ENCODE results near the gene DMRTA1.
"Not testable (repeated sequence)": the region's sequence is repeated elsewhere in the genome, so short reads cannot be mapped to it uniquely, and the experiment has no call there.

Gene DMRTA1, protein sequence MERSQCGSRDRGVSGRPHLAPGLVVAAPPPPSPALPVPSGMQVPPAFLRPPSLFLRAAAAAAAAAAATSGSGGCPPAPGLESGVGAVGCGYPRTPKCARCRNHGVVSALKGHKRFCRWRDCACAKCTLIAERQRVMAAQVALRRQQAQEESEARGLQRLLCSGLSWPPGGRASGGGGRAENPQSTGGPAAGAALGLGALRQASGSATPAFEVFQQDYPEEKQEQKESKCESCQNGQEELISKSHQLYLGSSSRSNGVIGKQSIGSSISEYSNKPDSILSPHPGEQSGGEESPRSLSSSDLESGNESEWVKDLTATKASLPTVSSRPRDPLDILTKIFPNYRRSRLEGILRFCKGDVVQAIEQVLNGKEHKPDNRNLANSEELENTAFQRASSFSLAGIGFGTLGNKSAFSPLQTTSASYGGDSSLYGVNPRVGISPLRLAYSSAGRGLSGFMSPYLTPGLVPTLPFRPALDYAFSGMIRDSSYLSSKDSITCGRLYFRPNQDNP

GRCh38 chr9:22446589-22446949 is at the start of gene DMRTA1:
Gene DMRTA1, plus strand, starts transcription at chr9:22446824. Its CDS starts 242 bp downstream, at chr9:22447066.
- no peak for DNase-seq

DNA sequence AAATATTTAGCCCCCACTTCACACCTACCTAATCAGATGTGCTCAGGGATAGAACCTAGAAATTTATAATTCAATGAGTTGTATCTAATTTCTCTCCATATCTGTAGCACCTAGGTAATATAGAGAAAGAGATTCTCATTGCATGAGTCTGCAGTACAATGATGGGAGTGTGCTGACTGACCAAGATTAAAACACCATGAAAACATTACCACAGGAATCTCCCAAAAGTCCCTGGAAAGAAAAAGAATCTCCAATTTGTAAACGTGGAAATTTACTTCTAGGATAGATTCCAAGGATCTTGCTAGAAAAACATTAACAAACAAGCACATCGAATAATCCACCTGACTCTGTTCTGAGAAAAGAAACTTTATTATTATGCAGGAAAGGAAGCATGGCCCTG is 45.0 kb upstream of the DMRTA1 start:
- no peak for DNase-seq

- no peak for DNase-seq
These were observed 40.6 kb upstream of the DMRTA1 start for GRCh38 chr9:22405869-22406659.

- no peak for DNase-seq
These were observed 32.7 kb upstream of the DMRTA1 start for GRCh38 chr9:22413884-22414283.

DNA sequence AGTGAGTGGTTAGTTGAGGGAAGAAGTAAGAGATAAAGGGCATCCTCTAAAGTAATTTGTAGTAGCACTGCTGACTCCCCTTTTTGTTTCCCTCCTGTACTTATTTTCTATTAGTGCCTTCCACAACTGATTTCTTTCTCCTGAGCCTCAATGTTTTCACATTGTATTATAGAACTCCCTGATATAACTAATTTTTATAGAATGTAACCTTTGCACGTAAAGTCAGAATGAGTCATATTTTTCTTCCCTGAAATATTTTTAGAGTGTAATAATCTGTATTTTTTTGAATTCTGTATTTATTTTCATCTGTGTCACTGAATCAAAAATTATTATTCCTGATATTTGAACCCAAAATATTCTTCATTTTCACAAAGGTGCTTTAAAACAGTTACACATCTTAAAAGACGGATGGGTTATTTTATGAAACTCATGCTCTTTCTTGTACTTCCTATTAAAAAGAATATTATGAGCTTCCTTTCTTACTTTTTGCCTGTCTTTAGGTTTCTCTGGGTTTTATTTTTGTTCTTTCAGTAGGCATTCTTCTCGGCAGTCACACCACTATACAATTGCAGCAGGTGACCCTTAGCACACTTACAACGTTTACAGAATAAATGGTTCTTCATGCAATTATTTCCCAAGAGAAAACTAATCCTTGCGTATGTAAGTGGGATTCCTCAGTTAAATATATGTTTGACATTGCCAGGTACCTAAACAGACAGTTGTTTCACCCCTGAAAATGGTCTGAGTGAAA is 30.5 kb upstream of the DMRTA1 start:
- no peak for DNase-seq

DNA sequence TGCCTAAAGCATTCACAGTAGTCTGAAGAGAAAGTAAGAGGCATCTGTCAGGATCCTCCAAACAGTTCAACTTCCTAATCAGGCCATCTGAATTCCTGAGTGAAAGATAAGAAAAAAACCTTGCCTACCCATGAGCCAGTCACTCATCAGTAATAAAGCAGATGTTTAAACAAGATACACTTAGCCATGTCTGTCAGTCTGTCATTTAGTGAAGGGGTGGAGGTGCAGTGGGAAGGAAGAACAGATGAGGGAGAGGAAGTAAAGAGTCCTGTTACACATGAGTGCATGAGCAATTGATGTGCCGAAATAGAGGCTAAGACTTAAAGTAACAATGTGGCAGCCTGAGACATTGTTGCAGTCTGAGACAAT is 29.9 kb upstream of the DMRTA1 start:
- DNase-seq, result no peak

GRCh38 chr9:22423566-22423965 is 23.1 kb upstream of the DMRTA1 start:
- DNase-seq, result no peak

- DNase-seq, result no peak
These were observed 22.0 kb upstream of the DMRTA1 start for GRCh38 chr9:22424616-22425015.

DNA sequence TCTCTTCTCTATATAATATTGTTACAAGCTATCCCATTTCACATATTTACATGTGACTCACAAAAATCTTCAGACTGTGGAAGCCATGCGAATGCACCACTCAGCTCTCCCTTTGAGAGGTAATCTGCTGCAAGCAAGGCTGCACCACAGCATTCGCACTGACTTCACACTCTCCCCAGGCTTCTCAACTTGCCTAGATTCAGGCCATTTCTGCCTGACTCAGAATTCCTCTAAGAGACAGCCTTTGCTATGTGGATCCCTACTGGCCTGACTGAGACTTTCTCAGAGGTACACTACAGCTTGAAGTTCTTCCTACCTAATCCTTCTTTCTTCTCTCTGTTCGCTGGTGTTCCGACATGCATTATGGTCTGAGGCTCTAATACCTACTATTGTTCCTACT is 21.1 kb upstream of the DMRTA1 start:
- DNase-seq, result no peak

- DNase-seq, result no peak
These were observed 19.3 kb upstream of the DMRTA1 start for GRCh38 chr9:22427226-22427880.

DNA sequence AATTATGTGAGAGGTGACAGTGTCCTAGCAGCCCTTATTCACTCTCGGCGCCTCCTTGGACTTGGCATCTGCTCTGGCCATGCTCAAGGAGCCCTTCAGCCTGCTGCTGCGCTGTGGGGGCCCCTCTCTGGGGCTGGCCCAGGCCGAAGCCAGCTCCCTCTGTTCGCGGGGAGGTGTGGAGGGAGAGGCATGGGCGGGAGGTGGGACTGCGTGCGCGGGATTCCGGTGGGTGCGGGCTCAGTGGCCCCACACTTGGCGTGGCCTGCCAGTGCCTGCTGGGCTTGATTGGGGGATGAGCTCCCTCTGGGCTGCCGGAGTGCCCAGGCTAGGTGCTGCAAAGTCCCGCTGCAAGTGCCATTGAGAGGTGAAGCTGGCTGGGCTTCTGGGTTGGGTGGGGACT is 12.9 kb upstream of the DMRTA1 start:
- DNase-seq, result no peak

DNA sequence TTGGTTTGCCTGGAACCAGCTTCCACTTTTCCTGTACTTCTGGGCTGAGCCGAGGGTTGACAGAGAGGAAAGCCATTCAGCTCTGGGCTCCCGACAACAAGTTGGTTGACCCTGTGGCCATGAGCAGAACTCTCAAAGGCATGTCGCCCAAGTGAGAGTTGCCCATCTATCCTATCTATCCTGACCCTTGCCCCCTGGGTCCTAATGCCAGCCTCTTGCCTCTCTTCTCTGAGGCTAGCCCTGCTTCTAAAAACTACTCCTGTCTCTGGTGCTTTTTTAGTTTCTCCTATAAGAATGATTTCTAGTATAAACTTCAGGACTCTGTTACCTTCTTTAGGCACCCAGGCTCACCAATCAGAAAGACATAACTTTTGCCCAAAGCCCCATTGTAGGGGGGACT is 11.4 kb upstream of the DMRTA1 start:
- DNase-seq, result not testable (repeated sequence)

DNA sequence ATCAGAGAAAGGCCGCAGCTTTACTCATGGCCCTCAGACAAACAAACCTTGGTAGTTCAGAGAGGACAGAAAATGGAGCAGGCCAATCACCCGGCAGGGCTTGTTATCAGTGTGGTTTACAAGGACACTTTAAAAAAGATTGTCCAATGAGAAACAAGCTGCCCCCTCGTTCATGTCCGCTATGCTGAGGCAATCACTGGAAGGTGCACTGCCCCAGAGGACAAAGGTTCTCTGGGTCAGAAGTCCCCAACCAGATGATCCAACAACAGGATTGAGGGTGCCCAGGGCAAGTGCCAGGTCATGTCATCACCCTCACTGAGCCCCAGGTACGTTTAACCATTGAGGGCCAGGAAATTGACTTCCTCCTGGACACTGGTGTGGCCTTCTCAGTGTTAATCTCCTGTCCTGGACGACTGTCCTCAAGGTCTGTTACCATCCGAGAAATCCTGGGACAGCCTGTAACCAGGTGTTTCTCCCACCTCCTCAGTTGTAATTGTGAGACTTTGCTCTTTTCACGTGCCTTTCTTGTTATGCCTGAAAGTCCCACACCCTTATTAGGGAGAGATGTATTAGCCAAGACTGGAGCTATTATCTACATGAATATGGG is 9.1 kb upstream of the DMRTA1 start:
- DNase-seq, result not testable (repeated sequence)

- DNase-seq, result no peak
These were observed 5.8 kb upstream of the DMRTA1 start for GRCh38 chr9:22440841-22441240.

- DNase-seq, result peak; percentile 14
These were observed 460 bp downstream of the DMRTA1 start for GRCh38 chr9:22446950-22447617.

DNA sequence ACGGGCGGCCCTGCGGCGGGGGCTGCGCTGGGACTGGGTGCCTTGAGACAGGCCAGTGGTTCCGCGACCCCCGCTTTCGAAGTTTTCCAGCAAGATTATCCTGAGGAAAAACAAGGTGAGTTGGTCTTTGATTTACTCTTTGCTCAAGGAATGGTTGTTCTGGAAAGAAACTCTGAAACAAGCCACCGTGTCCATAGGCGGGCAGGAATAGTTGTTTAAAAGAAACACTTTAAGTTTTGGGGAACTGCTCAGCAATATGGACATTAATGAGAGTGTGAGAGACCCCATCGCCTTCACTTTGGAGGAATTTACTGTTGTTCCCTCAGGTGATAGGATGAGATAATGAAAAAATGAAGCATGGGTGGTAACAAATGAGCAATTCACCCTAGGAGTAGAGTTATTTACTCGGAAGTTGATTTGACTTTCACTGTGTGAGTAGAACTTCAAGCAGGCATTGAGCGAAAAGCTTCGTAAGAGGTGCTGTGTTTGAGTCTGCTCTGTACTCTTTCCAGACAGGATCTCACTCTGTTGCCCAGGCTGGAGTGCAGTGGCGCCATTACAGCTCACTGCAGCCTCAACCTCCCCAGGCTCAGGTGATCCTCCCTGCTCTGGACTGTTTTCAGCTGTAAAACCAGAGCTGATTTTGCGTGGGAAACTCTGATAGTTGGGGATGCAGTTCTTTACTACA is 1.1 kb downstream of the DMRTA1 start:
- DNase-seq, result no peak

DNA sequence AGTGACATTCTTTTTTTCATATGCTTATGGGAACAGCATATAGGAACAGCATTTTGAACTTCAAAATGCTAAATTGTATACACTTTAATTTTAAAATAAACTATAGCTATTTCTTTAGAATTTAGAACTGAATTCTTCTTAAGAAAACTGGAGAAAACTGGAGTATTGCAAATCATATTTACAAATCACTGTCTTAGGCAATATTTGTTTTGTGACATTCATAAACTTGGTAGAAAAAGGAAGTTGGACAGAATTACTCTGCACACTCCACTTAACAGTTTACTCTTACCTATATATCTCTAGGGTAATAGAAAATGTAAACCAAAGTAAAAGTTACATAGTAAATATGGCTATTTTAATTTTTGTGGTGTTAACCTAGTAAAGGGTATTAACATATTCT is 3.1 kb downstream of the DMRTA1 start:
- no peak for DNase-seq

GRCh38 chr9:22452415-22453010 is 5.9 kb downstream of the DMRTA1 start:
- peak; percentile 53 for DNase-seq

DNA sequence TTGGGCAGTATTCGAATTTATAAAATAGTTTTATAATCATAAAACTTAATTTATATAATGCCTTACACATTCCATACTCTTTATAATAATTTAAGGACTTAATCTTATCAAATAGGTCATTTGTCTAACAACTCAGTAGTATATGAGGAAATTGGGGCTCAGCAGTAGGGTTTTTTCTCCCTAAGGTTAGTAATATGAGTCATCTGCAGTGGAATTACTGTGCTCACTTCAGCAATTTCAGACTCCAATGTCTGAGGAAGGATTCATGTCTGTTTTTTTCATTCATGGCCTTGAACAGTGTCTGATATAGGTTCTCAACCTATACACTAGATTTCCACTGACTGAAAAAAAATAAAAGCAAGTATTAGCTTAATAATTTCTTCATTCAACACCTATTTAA is 7.4 kb downstream of the DMRTA1 start:
- no peak for DNase-seq

DNA sequence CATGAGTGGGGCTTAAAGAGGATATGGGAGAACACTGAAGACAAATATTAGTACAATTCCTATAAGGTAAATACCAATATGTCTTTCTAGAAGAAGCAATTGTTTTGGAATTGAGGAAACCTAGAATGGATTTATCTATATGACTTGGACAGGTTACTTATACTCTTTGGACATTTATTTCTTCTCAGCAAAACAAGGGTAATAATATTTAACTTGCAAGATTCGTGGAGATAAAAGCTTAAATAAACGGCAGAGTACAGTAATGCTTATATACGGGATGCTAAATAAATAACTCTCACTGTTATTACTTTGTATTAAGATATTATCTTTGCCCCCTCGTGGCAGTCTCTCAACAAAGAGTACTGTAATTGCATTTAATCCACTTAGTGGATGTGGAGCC is 8.6 kb downstream of the DMRTA1 start:
- no peak for DNase-seq

- no peak for DNase-seq
These were observed 10.8 kb downstream of the DMRTA1 start for GRCh38 chr9:22457448-22457847.

Measured in CD4-positive, alpha-beta T cell treated with Interleukin-4 for 4 hours (primary cell).